Activated naive CD4-positive, alpha-beta T cell treated with anti-CD3 and anti-CD28 coated beads, Interleukin-2, amount 50 U/mL, for 72 hours (primary cell): ENCODE results near the gene PYCR2. TPM values are rescaled to one million over a fixed set of nuclear protein-coding genes. Genes with fewer than 3 reads are reported as not detected.
"Not testable (repeated sequence)": the region's sequence is repeated elsewhere in the genome, so short reads cannot be mapped to it uniquely, and the experiment has no call there.

Experiments
- ATAC-seq, 2 donors: fragments of 150-1000 bp; cut with Tn5 transposase; 2 replicates each; pipeline ENCODE4 v1.10.0; 2021; ENCODE audit warnings: mild to moderate bottlenecking in 2 of 2, moderate library complexity in 2 of 2
- DNase-seq, 2 donors: peaks; one replicate each; pipeline ENCODE4 v3.0.0; 2021 to 2022; ENCODE audit warnings: low spot score in 2 of 2
- H3K27ac Mint-ChIP-seq, 2 donors: one replicate each; pipeline ENCODE4 v1.8.0; 2022; ENCODE audit warnings: mild to moderate bottlenecking in 2 of 2, mixed read lengths in 2 of 2
- H3K36me3 Mint-ChIP-seq, 2 donors: one replicate each; pipeline ENCODE4 v1.8.0; 2022; ENCODE audit warnings: mixed read lengths in 2 of 2
- H3K9me3 Mint-ChIP-seq, 2 donors: one replicate each; pipeline ENCODE4 v1.8.0; 2022; ENCODE audit warnings: mixed read lengths in 2 of 2
- total RNA-seq, 2 donors: library from RNA; stranded (reverse); gene quantifications; one replicate each; pipeline ENCODE4 v1.2.3, GENCODE V29; 2022

Gene PYCR2
- 100 to 1,000 TPM; 114 to 129 TPM for total RNA-seq

DNA sequence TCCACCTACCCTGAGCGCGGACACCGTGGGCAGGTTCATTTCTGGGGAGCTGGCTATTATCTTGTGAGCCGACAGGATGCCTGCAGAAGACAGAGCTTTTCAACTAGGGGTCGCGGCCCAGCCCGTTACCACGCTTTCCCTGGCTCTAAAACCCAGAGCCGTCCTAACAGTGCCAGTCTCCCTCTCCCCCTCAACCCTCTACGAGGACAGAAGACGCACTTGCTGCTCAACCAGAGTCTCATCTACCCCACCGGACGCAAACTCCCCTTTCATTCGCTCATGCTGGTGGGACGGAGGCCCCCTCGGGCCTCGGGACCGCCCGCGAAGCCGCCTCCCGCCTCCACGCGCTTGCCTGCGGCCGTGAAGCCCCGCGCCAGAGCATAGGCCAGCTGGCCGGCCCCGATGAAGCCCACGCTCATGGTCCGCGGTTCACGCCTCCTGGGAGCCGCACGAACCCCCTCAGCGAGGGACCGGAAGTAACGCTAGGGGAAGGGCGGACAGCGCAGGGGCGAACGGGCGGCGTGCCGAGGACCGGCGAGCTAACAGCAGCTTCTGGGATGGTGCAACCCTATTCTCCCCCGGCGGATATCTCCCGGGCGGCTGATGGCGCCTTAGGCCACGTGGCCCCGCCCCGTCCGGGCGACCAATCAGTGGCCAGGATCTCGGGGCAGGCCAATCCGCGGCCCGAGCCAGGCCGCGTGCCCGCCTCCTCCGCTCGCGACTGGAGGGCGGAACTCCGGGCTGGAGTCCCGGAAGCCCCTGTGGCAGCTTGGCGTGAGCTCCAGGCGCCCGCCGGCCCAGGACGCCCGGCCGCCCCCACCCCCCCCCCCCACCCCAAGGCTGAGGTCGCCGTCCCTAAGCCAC is at the start of gene PYCR2:
Gene PYCR2 (minus strand): TSS at position 559 of the 864 bp plus-strand sequence. CDS start 140 bp downstream, at position 419.
- peak; percentile 97 for ATAC-seq
- DNase-seq, result peak; percentile 96 to 97
- Mint-ChIP-seq H3K9me3 (no peaks in the 10 kb centered on the region), H3K36me3 (peaks cover 18 to 22% of the 10 kb centered on the region in 2 donors), H3K27ac (peak within 1 kb of the TSS; percentile 95 to 98)

- ATAC-seq (no peak), DNase-seq (no peak)
- Mint-ChIP-seq H3K27ac (peak overlapping the region in 1 of 2 donors; percentile 22), H3K9me3 (no peaks in the 10 kb centered on the region), H3K36me3 (no peaks in the 10 kb centered on the region)
These were observed 49.1 kb upstream of the PYCR2 start for GRCh38 chr1:225973158-225973557.

DNA sequence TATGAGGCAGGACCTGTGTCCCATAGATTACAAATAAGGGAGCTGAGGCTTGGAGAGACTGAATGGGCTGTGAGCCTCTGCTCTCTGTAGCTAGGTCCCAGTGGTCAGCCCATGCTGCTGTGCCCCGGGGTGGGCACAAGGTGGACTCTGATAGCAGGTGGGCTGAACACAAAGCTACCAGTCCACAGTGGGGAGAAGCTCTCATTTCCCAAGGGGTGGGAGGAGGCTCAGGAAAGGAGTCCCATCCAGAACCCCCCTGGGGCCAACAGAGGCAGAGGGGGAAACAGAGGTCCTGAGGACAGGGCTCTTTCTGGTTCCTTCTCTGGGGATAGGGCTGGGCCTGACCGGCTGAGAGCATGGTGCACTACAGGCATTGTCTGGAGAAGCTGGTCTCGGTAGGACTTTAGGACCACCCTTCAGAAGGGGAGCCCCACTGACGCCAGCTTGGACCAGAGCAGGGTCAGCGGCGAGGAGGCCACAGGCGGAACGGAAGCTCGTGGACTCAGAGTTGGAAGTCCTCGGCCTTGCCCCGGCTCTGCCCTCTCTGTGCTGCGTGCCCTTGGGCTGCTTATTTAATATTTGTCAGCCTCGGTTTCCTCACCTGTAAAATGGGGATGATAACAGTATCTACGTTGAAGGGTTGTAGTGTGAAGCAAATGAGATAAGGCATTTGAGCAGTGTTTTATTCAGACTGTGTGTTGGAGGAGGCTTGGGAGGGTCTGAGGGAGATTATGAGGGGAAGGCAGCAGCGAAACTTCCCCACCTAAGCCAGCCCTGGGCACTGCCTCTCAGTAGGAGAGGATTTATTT is 48.5 kb upstream of the PYCR2 start:
- no peak for ATAC-seq
- Mint-ChIP-seq H3K27ac (peak overlapping the region in 1 of 2 donors; percentile 42), H3K36me3 (no peaks in the 10 kb centered on the region), H3K9me3 (no peaks in the 10 kb centered on the region)
- no peak for DNase-seq

DNA sequence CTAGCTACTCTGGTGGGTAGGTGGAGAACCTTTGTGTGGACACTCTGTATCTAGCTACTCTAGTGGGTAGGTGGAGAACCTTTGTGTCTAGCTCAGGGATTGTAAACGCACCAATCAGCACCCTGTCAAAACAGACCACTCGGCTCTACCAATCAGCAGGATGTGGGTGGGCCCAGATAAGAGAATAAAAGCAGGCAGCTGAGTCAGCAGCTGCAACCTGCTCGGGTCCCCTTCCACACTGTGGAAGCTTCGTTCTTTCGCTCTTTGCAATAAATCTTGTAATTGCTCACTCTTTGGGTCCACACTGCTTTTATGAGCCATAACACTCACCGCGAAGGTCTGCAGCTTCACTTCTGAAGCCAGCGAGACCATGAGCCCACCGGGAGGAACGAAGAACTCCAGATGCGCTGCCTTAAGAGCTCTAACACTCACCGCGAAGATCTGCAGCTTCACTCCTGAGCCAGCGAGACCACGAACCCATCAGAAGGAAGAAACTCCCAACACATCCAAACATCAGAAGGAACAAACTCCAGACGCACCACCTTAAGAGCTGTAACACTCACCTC is 46.6 kb upstream of the PYCR2 start:
- not testable (repeated sequence) for ATAC-seq, H3K36me3 Mint-ChIP-seq, H3K9me3 Mint-ChIP-seq, H3K27ac Mint-ChIP-seq, DNase-seq

DNA sequence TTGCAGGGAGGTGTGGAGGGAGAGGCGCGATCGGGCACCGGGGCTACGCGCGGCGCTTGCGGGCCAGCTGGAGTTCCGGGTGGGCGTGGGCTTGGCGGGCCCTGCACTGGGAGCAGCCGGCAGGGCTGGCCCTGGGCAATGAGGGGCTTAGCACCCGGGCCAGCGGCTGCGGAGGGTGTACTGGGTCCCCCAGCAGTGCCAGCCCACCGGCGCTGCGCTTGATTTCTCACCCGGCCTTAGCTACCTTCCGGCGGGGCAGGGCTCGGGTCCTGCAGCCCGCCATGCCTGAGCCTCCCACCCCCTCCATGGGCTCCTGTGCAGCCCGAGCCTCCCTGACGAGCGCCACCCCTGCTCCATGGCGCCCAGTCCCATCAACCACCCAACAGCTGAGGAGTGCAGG is 45.7 kb upstream of the PYCR2 start:
- H3K36me3 Mint-ChIP-seq, H3K9me3 Mint-ChIP-seq, ATAC-seq, H3K27ac Mint-ChIP-seq, DNase-seq: not testable (repeated sequence)

- Mint-ChIP-seq H3K9me3 (no peaks in the 10 kb centered on the region), H3K36me3 (no peaks in the 10 kb centered on the region), H3K27ac (peak overlapping the region in 1 of 2 donors; percentile 8)
- ATAC-seq (no peak), DNase-seq (peak in 1 of 2 donors; percentile 18)
These were observed 41.2 kb upstream of the PYCR2 start for GRCh38 chr1:225965231-225965630.

DNA sequence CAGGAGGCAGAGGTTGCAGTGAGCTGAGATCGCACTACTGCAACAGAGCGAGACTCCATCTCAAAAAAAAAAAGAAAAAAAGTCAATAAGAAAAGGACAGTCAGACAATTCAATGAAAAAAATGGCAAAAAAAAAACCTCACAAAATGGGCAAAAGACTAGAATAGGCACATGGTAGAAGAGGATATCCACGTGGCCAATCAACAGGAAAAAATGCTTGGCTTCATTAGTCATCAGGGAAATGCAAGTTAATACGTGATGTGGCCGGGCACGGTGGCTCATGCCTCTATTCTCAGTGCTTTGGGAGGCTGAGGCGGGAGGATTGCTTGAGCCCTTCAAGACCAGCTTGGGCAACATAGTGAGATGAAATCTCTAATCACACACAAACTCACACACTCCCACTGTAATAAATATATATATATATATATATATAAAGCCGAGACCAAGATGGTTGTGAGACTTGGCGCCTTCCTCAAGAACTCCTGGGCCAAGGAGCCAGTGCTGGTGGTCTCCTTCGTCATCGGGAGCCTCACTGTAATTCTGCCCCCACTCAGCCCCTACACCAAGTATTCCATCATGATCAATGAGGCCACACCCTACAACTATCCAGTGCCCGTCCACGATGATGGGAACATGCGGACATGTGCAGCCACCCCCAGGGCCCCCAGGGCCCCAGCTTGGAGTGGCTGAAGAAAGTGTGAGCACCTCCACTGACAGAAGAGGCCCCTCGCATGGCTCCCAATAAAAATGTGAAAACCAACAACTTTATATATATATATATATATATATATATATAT is 39.9 kb upstream of the PYCR2 start:
- DNase-seq (peak in 1 of 2 donors; percentile 49), ATAC-seq (no peak)
- Mint-ChIP-seq H3K36me3 (no peaks in the 10 kb centered on the region), H3K9me3 (no peaks in the 10 kb centered on the region), H3K27ac (no peak overlapping the region)

- Mint-ChIP-seq H3K9me3 (no peaks in the 10 kb centered on the region), H3K36me3 (no peaks in the 10 kb centered on the region), H3K27ac (no peak overlapping the region)
- DNase-seq (peak in 1 of 2 donors; percentile 88), ATAC-seq (peak; percentile 93 to 97)
These were observed 38.5 kb upstream of the PYCR2 start for GRCh38 chr1:225962440-225962975.

DNA sequence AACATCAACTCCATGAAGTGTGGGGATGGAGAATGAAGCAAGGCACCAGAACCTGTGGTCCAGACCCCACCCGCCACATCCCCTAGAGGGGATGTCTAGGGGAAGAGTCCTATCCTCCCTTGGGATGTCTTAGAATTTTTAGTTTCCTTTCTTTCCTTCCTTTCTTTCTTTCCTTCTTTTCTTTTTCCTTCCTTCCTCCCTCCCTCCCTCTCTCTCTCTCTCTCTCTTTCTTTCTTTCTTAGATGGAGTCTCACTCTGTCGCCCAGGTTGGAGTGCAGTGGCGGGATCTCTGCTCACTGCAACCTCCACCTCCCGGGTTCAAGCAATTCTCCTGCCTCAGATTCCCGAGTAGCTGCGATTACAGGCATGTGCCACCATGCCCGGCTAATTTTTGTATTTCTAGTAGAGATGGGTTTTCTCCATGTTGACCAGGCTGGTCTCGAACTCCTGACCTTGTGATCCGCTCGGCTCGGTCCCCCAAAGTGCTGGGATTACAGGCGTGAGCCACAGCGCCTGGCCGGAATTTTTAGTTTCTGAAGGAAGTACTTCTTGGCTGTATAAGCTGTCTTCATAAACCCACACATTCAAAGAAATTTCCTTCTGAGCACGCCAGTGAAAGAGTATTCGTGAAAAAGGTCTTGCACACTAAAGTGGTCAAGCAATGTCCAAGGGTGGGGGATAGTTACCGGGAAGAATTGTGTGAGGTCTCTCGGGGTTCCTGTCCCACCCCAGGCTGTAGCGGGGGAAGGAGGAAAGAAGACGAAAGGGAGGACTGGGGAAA is 37.8 kb upstream of the PYCR2 start:
- Mint-ChIP-seq H3K9me3 (no peaks in the 10 kb centered on the region), H3K36me3 (no peaks in the 10 kb centered on the region), H3K27ac (peak overlapping the region in 1 of 2 donors; percentile 94)
- DNase-seq (no peak), ATAC-seq (no peak)

- no peaks in the 10 kb centered on the region for H3K9me3 Mint-ChIP-seq
- no peak overlapping the region for H3K27ac Mint-ChIP-seq
- ATAC-seq (no peak), DNase-seq (peak in 1 of 2 donors; percentile 13)
- H3K36me3 Mint-ChIP-seq, result no peaks in the 10 kb centered on the region
These were observed 34.0 kb upstream of the PYCR2 start for GRCh38 chr1:225958041-225958440.

DNA sequence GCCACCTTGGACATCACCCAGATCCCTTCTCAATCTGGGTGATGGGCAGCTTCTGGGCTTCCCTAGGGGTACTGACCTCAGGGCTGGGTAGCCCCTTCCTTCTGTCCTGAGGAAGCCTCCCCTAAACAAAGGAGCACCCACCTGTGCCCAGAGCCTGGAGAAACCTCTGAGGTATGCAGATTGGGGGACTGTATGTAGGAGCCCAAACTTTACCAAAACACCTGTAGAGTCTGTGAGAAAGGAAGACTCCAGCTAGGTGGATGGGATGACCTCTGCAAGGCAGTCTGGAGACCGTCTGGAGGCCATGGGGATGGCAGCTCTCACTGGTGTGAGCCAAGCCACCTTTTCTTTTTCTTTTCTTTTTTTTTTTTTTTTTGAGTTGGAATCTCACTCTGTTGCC is 30.7 kb upstream of the PYCR2 start:
- no peaks in the 10 kb centered on the region for H3K9me3 Mint-ChIP-seq
- ATAC-seq (no peak), DNase-seq (no peak)
- no peak overlapping the region for H3K27ac Mint-ChIP-seq
- H3K36me3 Mint-ChIP-seq, result no peaks in the 10 kb centered on the region

DNA sequence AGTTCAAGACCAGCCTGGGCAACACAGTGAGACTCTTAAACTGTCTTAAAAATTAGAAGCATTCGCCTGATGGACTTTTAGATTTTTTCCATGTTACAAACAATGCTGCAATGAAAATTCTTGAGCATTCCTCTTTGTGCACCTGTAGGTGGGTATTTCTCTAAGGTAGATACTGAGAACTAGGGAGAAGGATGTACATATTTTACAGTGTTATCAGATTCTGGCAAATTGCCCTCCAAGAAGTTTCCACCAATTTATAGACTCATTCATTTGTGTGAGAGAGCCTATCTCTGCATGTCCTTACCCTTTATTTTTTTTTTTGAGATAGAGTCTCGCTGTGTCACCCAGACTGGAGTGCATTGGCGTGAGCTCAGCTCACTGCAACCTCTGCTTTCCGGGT is 29.3 kb upstream of the PYCR2 start:
- H3K27ac Mint-ChIP-seq, result no peak overlapping the region
- no peak for ATAC-seq
- H3K36me3 Mint-ChIP-seq, result no peaks in the 10 kb centered on the region
- no peaks in the 10 kb centered on the region for H3K9me3 Mint-ChIP-seq
- no peak for DNase-seq

DNA sequence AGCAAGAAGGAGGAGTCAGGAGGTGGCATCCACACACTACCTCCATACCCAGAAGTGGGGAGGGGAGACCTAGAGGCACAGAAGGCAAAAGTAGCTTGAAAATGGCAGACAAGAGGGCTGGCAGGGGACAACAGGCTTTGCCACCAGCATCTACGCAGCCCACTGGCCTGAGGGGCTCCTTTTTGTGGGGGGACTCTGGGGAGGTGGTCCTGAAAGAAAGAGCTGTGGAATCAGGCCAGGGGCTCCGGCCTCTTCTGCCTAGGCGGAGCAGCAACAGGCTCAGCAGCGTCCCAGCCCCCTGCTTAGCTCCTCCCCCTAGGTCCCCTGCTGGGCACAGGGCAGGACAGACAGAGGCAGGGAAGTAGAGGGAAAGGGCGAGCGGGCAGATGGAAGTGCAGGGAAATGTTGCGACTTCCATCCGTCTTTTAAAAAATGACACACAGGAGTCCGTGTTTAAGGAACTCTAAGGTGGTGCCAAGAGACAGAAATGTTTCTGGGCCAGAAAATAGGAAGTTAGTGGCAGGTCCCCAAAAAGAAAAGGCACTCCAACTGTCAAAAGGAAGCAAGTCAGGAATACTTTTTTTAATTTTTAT is 27.0 kb upstream of the PYCR2 start:
- H3K27ac Mint-ChIP-seq, result no peak overlapping the region
- DNase-seq, result no peak
- H3K9me3 Mint-ChIP-seq, result no peaks in the 10 kb centered on the region
- no peak for ATAC-seq
- no peaks in the 10 kb centered on the region for H3K36me3 Mint-ChIP-seq

DNA sequence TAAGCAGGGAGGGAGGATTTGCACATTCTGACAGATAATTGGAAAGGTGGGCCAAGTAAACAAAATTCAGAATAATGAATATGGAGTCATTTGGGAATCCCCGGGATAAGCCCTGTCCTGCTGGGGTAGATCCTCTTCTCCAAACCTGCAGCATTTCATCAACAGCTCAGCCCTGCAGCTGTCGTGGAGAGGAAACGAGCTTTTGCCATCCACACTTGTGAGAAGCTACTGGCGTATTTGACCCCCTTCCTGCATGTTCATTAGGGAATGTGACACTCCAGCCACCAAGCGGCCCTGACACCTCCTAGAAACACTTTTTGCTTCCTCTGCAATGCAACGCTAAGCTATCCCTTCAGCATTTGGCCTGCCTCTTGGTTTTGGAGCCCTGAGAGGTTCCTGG is 25.0 kb upstream of the PYCR2 start:
- Mint-ChIP-seq H3K36me3 (no peaks in the 10 kb centered on the region), H3K27ac (no peak overlapping the region), H3K9me3 (no peaks in the 10 kb centered on the region)
- no peak for ATAC-seq
- DNase-seq, result no peak

GRCh38 chr1:225946803-225947202 is 22.8 kb upstream of the PYCR2 start:
- Mint-ChIP-seq H3K9me3 (no peaks in the 10 kb centered on the region), H3K36me3 (no peaks in the 10 kb centered on the region), H3K27ac (no peak overlapping the region)
- ATAC-seq, result no peak
- DNase-seq, result no peak
